LNCAP (cell line): ENCODE measurements around the gene BGLAP.

Experiments used
- CTCF ChIP-seq: fragments of 450-650 bp; IDR thresholded peaks from 2 replicates; pipeline ENCODE4 v1.5.1; 2017; ENCODE audit warnings: mild to moderate bottlenecking

BGLAP gene

GRCh38 chr1:156228501-156228900 is 13.5 kb upstream of the BGLAP start:
- no peak for TF ChIP-seq CTCF

GRCh38 chr1:156229809-156230472 is 12.0 kb upstream of the BGLAP start:
- TF ChIP-seq CTCF, result no peak

- no peak for TF ChIP-seq CTCF
These were observed 11.5 kb upstream of the BGLAP start for GRCh38 chr1:156230473-156230837.

GRCh38 chr1:156232201-156232894 is 9.6 kb upstream of the BGLAP start:
- TF ChIP-seq CTCF, result no peak

- TF ChIP-seq CTCF, result no peak
These were observed 8.4 kb upstream of the BGLAP start for GRCh38 chr1:156233426-156234127.

- no peak for TF ChIP-seq CTCF
These were observed 5.8 kb upstream of the BGLAP start for GRCh38 chr1:156236164-156236563.

- TF ChIP-seq CTCF, result no peak
These were observed 3.7 kb upstream of the BGLAP start for GRCh38 chr1:156238248-156238647.
